IMR-90 (cell line): ENCODE results near the gene ELP4. TPM values are rescaled to one million over a fixed set of nuclear protein-coding genes. Genes with fewer than 3 reads are reported as not detected.

ENCODE experiments used
- ATAC-seq: fragments of 200-7000 bp; cut with Tn5 transposase; 2 replicates; pipeline ENCODE4 v1.9.1; 2020; ENCODE audit warnings: low read depth, mild to moderate bottlenecking, moderate library complexity
- BruUV-seq: library from RNA; stranded (reverse); fragments of 400-500 nt; replicated peaks from 2 replicates; lab custom pipeline; 2021; lab: Mats Ljungman, UMichigan
- CTCF ChIA-PET: fragments of 300-600 bp; formaldehyde crosslinking; extraction: SDS; loops from one replicate; lab custom pipeline; 2021; ENCODE audit warnings: antibody characterized with exemption; lab: Yijun Ruan, JAX
- POLR2A ChIA-PET: fragments of 300-600 bp; sonication (Branson Sonifier 250); formaldehyde crosslinking; loops from one replicate; lab custom pipeline; 2022; ENCODE audit warnings: antibody characterized with exemption; ENCODE audit not compliant: unreplicated experiment; lab: Charles Lee
- DNase-seq: peaks from one replicate; pipeline ENCODE4 v3.0.0; 2013
- H2AFZ ChIP-seq: replicated peaks from 2 replicates; pipeline ENCODE3; 2013; ENCODE audit warnings: low read length, mild to moderate bottlenecking; ENCODE audit not compliant: poor library complexity
- H2AK5ac ChIP-seq: 2 replicates; pipeline ENCODE4 v1.6.1; 2013; ENCODE audit warnings: low read depth, low read length, inconsistent platforms
- H2AK9ac ChIP-seq: replicated peaks from 2 replicates; pipeline ENCODE3; 2013; ENCODE audit warnings: mild to moderate bottlenecking, low read depth, low read length, moderate library complexity; ENCODE audit not compliant: poor library complexity
- H2BK120ac ChIP-seq: 2 replicates; pipeline ENCODE4 v1.6.1; 2013; ENCODE audit warnings: low read depth, low read length, inconsistent platforms
- H2BK15ac ChIP-seq: 3 replicates; pipeline ENCODE4 v1.6.1; 2013; ENCODE audit warnings: low read depth, low read length, inconsistent platforms
- H2BK20ac ChIP-seq: 2 replicates; pipeline ENCODE4 v1.6.1; 2013; ENCODE audit warnings: low read depth, mild to moderate bottlenecking, inconsistent platforms, low read length, moderate library complexity
- H2BK5ac ChIP-seq: 2 replicates; pipeline ENCODE4 v1.6.1; 2013; ENCODE audit warnings: mild to moderate bottlenecking, low read depth, low read length, inconsistent platforms; ENCODE audit not compliant: poor library complexity, severe bottlenecking
- H3K14ac ChIP-seq: replicated peaks from 2 replicates; pipeline ENCODE4 v1.6.1; 2013; ENCODE audit warnings: low read depth, low read length, inconsistent platforms
- H3K18ac ChIP-seq: 2 replicates; pipeline ENCODE4 v1.6.1; 2013; ENCODE audit warnings: low read depth, low read length, control low read depth
- H3K23ac ChIP-seq: 2 replicates; pipeline ENCODE4 v1.6.1; 2013; ENCODE audit warnings: low read depth, low read length, inconsistent platforms
- H3K27ac ChIP-seq: 2 replicates; pipeline ENCODE4 v1.5.1; 2013; ENCODE audit warnings: mild to moderate bottlenecking, control low read depth, low read length; ENCODE audit not compliant: insufficient read depth
- H3K27me3 ChIP-seq: 2 replicates; pipeline ENCODE4 v1.6.1; 2013; ENCODE audit warnings: low read length; ENCODE audit not compliant: control insufficient read depth, insufficient read depth
- H3K36me3 ChIP-seq: 2 replicates; pipeline ENCODE4 v1.6.1; 2013; ENCODE audit warnings: low read length, mixed read lengths; ENCODE audit not compliant: control insufficient read depth, insufficient read depth
- H3K4ac ChIP-seq: 2 replicates; pipeline ENCODE4 v1.6.1; 2013; ENCODE audit warnings: low read depth, low read length, inconsistent platforms
- H3K4me1 ChIP-seq: 2 replicates; pipeline ENCODE4 v1.6.1; 2013; ENCODE audit warnings: low read length, mixed read lengths; ENCODE audit not compliant: control insufficient read depth, insufficient read depth
- H3K4me2 ChIP-seq: 2 replicates; pipeline ENCODE4 v1.6.1; 2013; ENCODE audit warnings: low read depth, mild to moderate bottlenecking, control low read depth, low read length, moderate library complexity
- H3K4me3 ChIP-seq: 2 replicates; pipeline ENCODE4 v1.5.1; 2013; ENCODE audit warnings: low read depth, mild to moderate bottlenecking, control low read depth, low read length, moderate library complexity; ENCODE audit not compliant: insufficient read depth
- H3K56ac ChIP-seq: 2 replicates; pipeline ENCODE4 v1.6.1; 2013; ENCODE audit warnings: low read length, inconsistent platforms; ENCODE audit not compliant: insufficient read depth; ENCODE audit errors: extremely low read depth
- H3K79me1 ChIP-seq, 2 experiments: 2 replicates each; pipeline ENCODE4 v1.6.1; 2013; ENCODE audit warnings: low read length in 2 of 2, inconsistent platforms in 1 of 2, low read depth in 1 of 2
- H3K9ac ChIP-seq: 2 replicates; pipeline ENCODE4 v1.6.1; 2013; ENCODE audit warnings: low read depth, low read length, control low read depth
- H3K9me1 ChIP-seq: 2 replicates; pipeline ENCODE4 v1.6.1; 2013; ENCODE audit warnings: low read length, inconsistent platforms; ENCODE audit not compliant: insufficient read depth
- H3K9me3 ChIP-seq: 2 replicates; pipeline ENCODE4 v1.6.1; 2013; ENCODE audit warnings: low read length; ENCODE audit not compliant: control insufficient read depth, insufficient read depth
- H4K20me1 ChIP-seq: 2 replicates; pipeline ENCODE4 v1.6.1; 2013; ENCODE audit warnings: low read length, inconsistent platforms; ENCODE audit not compliant: insufficient read depth
- H4K5ac ChIP-seq: 2 replicates; pipeline ENCODE4 v1.6.1; 2013; ENCODE audit warnings: mild to moderate bottlenecking, low read depth, low read length, control low read depth
- H4K8ac ChIP-seq, 2 experiments: 2 replicates each; pipeline ENCODE4 v1.6.1; 2013; ENCODE audit warnings: low read depth in 2 of 2, low read length in 2 of 2, control low read depth in 1 of 2, inconsistent platforms in 1 of 2
- H4K91ac ChIP-seq: 2 replicates; pipeline ENCODE4 v1.6.1; 2013; ENCODE audit warnings: low read depth, low read length, inconsistent platforms; ENCODE audit not compliant: insufficient read depth
- CEBPB ChIP-seq: IDR thresholded peaks from 2 replicates; pipeline ENCODE4 v1.6.1; 2012; ENCODE audit warnings: low read depth, low read length, improper control_type of control experiment
- ELK1 ChIP-seq: fragments of 150-350 bp; IDR thresholded peaks from 2 replicates; pipeline ENCODE4 v1.6.1; 2016; ENCODE audit warnings: low read depth, mild to moderate bottlenecking, low read length, moderate library complexity, borderline replicate concordance
- MAFK ChIP-seq: IDR thresholded peaks from 2 replicates; pipeline ENCODE4 v1.6.1; 2012; ENCODE audit warnings: low read depth, low read length, improper control_type of control experiment
- MAZ ChIP-seq: IDR thresholded peaks from 2 replicates; pipeline ENCODE4 v1.6.1; 2012; ENCODE audit warnings: low read depth, mild to moderate bottlenecking, low read length, improper control_type of control experiment, moderate library complexity, borderline replicate concordance
- MXI1 ChIP-seq: IDR thresholded peaks from 2 replicates; pipeline ENCODE4 v1.6.1; 2012; ENCODE audit warnings: low read depth, mild to moderate bottlenecking, low read length, moderate library complexity, borderline replicate concordance
- NFE2L2 ChIP-seq: fragments of 150-350 bp; IDR thresholded peaks from 2 replicates; pipeline ENCODE4 v1.6.1; 2016; ENCODE audit warnings: low read depth, mild to moderate bottlenecking, low read length
- RAD21 ChIP-seq: IDR thresholded peaks from 2 replicates; pipeline ENCODE4 v1.6.1; 2012; ENCODE audit warnings: low read length, improper control_type of control experiment
- RCOR1 ChIP-seq: IDR thresholded peaks from 2 replicates; pipeline ENCODE4 v1.6.1; 2012; ENCODE audit warnings: mild to moderate bottlenecking, low read length, improper control_type of control experiment; ENCODE audit not compliant: insufficient replicate concordance
- WGBS, 2 experiments: methylation state at CpG; one replicate each; pipeline versions ENCODE4 v1.1.5 to v1.1.7; 2013; ENCODE audit warnings: missing lambda C conversion rate in 2 of 2; ENCODE audit not compliant: insufficient read length in 1 of 2; ENCODE audit errors: extremely low coverage in 2 of 2; 5-methylcytosine and 5-hydroxymethylcytosine counted together
- dilution Hi-C: fragments of 300-500 bp; cut with HindIII; formaldehyde crosslinking; loops from one replicate; pipeline ENCODE4 v1.14.3; 2018; ENCODE audit warnings: low sequenced_read_pairs; ENCODE audit not compliant: unreplicated experiment
- in situ Hi-C: fragments of 300-500 bp; cut with MboI; formaldehyde crosslinking; loops from 3 replicates; pipeline ENCODE4 v1.14.3; 2019; ENCODE audit warnings: low sequenced_read_pairs, inconsistent platforms, mixed read lengths
- intact Hi-C: fragments of 100-400 bp; cut with micrococcal nuclease; formaldehyde crosslinking; loops from 2 replicates; pipeline ENCODE4 v1.10.0; 2022
- polyA plus RNA-seq, 3 experiments: library from polyadenylated mRNA; depleted of rRNA; stranded (reverse); fragments of >200 nt; gene quantifications; 2 replicates each; pipeline ENCODE4 v1.2.3, GENCODE V29; 2012; ENCODE audit warnings: low replicate concordance in 1 of 3
- total RNA-seq: library from RNA; depleted of rRNA; stranded (reverse); fragments of >200 nt; gene quantifications from 2 replicates; pipeline ENCODE4 v1.2.3, GENCODE V29; 2012
- TF ChIP-seq, protein P1 (sequence below): conservative IDR thresholded peaks from 2 replicates; pipeline ENCODE4 v1.5.1; 2012; ENCODE audit warnings: mild to moderate bottlenecking, low read depth, low read length, improper control_type of control experiment

ELP4 gene
- total and polyA plus RNA-seq, 2 of the 4 experiments (the other 2 are of a cell fraction): 8.4 to 20.4 TPM

GRCh38 chr11:31805629-31806185, 296.1 kb downstream of the ELP4 start:
- H3K9me3 ChIP-seq: peaks cover 34% of the 10 kb centered on the region
- H3K56ac ChIP-seq: no peak overlapping the region
- peaks cover 4% of the 10 kb centered on the region; the same call in 1 of the 2 replicates for H3K9me1 ChIP-seq
- no peaks in the 10 kb centered on the region for H3K36me3 ChIP-seq
- no peak overlapping the region for H3K4ac ChIP-seq
- H3K79me1 ChIP-seq: no peaks in the 10 kb centered on the region
- peaks cover 6% of the 10 kb centered on the region for H4K20me1 ChIP-seq
- DNase-seq (no peak), ATAC-seq (no peak)
- no peak overlapping the region for H4K8ac ChIP-seq
- H3K4me1 ChIP-seq: no peaks in the 10 kb centered on the region; the same call in 1 of the 2 replicates
- H3K4me3 ChIP-seq: no peak overlapping the region
- H2AK9ac ChIP-seq: no peak overlapping the region
- peaks cover 95% of the 10 kb centered on the region for H3K27me3 ChIP-seq
- no peak overlapping the region for H2BK120ac ChIP-seq
- 0% methylated on average over 1 of the region's 20 CpGs; no CpG with 5 or more reads in 1 of the 2 experiments for WGBS, 2 experiments
- no peak overlapping the region for H2BK20ac ChIP-seq
- H2AK5ac ChIP-seq: no peak overlapping the region
- H3K18ac ChIP-seq: no peak overlapping the region
- no peak overlapping the region for H3K23ac ChIP-seq
- intact Hi-C loops: no loop called here
- dilution Hi-C loops: no loop called here
- no TSS peak for BruUV-seq
- no peak overlapping the region for H3K14ac ChIP-seq
- ChIA-PET CTCF (no interaction called here), POLR2A (no interaction called here)
- no peak for TF ChIP-seq RCOR1
- TF ChIP-seq MAFK: no peak
- TF ChIP-seq, protein P1, sequence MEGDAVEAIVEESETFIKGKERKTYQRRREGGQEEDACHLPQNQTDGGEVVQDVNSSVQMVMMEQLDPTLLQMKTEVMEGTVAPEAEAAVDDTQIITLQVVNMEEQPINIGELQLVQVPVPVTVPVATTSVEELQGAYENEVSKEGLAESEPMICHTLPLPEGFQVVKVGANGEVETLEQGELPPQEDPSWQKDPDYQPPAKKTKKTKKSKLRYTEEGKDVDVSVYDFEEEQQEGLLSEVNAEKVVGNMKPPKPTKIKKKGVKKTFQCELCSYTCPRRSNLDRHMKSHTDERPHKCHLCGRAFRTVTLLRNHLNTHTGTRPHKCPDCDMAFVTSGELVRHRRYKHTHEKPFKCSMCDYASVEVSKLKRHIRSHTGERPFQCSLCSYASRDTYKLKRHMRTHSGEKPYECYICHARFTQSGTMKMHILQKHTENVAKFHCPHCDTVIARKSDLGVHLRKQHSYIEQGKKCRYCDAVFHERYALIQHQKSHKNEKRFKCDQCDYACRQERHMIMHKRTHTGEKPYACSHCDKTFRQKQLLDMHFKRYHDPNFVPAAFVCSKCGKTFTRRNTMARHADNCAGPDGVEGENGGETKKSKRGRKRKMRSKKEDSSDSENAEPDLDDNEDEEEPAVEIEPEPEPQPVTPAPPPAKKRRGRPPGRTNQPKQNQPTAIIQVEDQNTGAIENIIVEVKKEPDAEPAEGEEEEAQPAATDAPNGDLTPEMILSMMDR: no peak
- TF ChIP-seq CEBPB: no peak
- TF ChIP-seq MAZ: no peak
- no peak for TF ChIP-seq MXI1
- TF ChIP-seq ELK1: no peak
- TF ChIP-seq RAD21: no peak
- TF ChIP-seq NFE2L2: no peak
- H2BK5ac ChIP-seq: no peak overlapping the region
- H3K4me2 ChIP-seq: no peak overlapping the region
- in situ Hi-C loops: no loop called here
- no peak overlapping the region for H3K9ac ChIP-seq
- no peak overlapping the region for H4K5ac ChIP-seq
- H2BK15ac ChIP-seq: no peak overlapping the region
- H2AFZ ChIP-seq: no peak overlapping the region
- H4K91ac ChIP-seq: no peak overlapping the region
- H3K27ac ChIP-seq: no peak overlapping the region
